Activated CD8-positive, alpha-beta memory T cell treated with anti-CD3 and anti-CD28 coated beads for 4 hours (primary cell): ENCODE data around the gene DHX16.
"Not testable (repeated sequence)": the region's sequence is repeated elsewhere in the genome, so short reads cannot be mapped to it uniquely, and the experiment has no call there.

ENCODE experiments used
- DNase-seq, 2 donors: peaks; one replicate each; pipeline ENCODE4 v3.0.0-alpha.2; 2020; ENCODE audit warnings: low read depth in 2 of 2

DHX16 gene

DNA sequence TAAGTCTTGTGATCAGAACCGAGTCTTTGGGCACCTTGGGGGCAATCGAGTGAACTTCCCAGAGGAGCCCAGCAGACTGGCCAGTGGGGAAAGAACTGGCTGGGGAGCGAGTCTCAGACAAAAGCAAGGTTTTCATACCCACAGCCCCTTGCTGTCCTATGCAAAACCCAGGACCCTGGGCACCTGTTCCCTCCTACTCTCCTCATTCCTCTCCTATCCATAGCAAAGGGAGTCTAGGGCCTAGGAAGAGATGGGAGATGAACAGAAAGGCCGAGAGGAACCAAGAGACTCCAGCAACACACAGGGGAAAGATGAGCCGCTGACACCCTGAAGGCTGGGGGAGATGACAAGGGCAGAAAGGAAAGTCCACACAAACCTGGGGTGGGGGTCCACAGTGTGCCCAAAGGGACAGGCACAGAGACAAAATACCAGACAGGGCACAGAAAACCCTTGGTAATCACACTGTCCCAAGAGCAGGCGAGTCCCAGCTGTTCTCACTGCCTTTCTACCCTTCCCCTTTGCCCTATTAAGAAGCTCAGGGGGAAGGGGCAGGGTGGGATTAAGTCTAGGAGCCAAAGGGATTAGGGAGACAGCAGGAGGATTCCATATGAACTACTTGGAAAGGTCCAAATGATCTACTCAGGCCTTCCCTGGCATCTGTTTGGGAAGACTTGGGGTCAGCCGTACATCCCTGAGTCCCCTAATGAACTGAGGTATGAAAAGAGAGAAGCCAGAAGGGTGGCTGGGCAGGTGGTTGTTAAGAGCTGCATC is 7.1 kb upstream of the DHX16 start:
- no peak for DNase-seq

GRCh38 chr6:30678964-30679726 is 6.3 kb upstream of the DHX16 start:
- DNase-seq: peak; percentile 79

GRCh38 chr6:30676660-30677285 is 4.0 kb upstream of the DHX16 start:
- no peak for DNase-seq

DNA sequence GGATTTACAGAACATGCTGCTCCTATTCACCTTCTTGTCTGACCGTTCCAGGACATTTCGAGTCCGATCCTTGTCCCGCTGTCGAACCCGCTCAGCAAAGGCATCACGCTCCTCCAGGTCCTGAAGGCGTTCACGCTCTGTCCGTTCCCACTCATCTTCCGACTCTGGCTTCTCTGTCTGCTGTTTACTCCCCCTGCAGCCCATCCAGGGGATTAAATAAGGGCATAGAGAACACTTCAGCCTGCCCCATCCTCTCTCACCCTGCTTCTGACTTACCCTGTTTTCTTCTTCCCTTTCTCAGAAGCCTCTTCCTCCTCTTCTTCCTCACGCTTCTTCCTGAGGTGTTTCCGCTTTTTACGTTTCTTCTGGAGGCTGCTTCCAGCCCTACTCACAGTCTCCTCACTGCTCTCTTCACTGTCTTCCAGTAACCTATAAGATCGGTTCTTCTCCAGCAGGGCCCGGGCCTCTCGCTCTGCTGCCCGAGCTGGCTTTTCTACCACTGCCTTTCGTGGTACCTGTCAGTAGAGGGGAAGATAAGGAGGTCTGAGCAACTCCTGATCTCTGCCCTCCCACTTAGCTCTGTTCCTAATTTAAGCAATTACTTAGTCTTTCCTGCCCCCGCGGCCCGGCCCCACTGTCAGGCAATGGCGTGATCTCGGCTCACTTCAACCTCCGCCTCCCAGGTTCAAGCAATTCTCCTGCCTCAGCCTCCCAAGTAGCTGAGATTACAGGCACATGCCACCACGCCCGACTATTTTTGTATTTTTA is 1.9 kb downstream of the DHX16 start:
- DNase-seq: no peak

DNA sequence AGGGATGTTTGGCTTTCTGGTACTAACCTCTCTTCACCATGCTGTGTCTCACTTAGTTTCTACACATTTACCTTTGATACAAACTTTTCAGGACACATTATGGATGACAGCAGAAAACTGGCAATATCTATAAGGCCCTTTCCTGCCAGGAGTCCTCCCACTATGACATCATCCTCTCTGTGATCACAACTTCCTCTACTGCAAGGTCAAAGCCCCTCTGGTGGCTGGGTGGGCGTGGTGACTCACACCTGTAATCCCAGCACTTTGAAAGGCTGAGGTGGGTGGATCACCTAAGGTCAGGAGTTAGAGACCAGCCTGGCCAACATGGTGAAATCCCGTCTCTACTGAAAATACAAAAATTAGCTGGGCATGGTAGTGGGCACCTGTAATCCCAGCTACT is 6.5 kb downstream of the DHX16 start:
- DNase-seq: peak in 1 of 2 donors; percentile 33

- DNase-seq: no peak
These were observed 7.6 kb downstream of the DHX16 start for GRCh38 chr6:30664994-30665767.

GRCh38 chr6:30657922-30658321 is 14.9 kb downstream of the DHX16 start:
- DNase-seq: not testable (repeated sequence)

DNA sequence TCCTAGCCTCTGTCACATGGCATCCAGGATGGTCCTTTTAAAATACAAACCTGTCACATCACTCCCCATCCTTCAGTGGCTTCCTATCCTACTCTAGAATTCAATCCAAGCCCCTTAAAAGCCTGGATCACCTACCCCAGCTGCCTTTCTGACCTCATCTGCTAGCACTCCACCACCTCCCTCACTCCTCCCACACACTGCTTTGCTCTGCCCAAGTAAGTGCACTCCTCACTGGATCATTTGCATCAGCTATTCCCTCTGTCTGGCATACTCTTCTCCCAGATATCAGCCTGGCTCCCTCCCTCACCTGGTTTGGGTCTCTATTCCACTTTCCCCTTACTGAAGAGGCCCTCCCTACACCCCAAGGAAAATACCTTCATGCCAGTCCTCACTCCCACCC is 15.4 kb downstream of the DHX16 start:
- no peak for DNase-seq

DNA sequence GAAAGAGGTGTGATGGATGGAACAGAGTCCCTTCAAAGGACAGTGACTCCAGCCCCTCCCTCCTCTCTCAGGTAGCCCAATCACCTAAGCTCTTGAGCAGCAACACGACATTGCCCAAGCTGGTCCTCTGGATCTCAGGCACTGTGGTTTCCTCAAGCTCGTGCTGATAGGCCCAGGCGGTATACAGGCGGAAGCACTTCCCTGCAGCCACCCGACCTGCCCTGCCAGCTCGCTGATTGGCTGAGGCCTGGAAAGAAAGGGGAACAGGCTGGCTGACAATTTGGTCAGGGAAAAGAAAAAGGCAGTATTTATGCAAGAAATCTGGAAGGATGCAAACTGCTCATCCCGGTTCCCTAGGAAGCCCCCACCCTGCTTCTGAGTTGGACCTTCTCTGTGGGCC is 16.3 kb downstream of the DHX16 start:
- DNase-seq: no peak

- DNase-seq: no peak
These were observed 17.1 kb downstream of the DHX16 start for GRCh38 chr6:30655743-30656094.

GRCh38 chr6:30654798-30655742 is 17.7 kb downstream of the DHX16 start:
- DNase-seq: no peak

DNA sequence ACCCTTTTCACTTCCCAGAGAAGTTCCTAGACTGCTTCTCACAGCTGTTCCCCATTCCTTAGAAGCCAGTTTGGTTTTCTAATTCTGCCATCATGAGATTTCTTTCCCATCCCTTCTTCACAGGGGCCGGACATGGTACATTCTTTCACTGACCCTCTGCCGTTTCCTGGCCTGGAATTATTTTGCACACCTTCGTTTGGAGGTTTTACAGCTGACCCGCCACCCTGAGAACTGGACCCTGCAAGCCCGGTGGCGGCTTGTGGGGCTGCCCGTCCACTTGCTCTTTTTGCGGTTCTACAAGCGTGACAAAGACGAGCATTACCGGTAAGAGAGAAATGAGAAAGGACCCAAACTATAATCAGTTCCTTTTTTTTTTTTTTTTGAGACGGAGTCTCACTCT is 21.7 kb downstream of the DHX16 start:
- DNase-seq: no peak

DNA sequence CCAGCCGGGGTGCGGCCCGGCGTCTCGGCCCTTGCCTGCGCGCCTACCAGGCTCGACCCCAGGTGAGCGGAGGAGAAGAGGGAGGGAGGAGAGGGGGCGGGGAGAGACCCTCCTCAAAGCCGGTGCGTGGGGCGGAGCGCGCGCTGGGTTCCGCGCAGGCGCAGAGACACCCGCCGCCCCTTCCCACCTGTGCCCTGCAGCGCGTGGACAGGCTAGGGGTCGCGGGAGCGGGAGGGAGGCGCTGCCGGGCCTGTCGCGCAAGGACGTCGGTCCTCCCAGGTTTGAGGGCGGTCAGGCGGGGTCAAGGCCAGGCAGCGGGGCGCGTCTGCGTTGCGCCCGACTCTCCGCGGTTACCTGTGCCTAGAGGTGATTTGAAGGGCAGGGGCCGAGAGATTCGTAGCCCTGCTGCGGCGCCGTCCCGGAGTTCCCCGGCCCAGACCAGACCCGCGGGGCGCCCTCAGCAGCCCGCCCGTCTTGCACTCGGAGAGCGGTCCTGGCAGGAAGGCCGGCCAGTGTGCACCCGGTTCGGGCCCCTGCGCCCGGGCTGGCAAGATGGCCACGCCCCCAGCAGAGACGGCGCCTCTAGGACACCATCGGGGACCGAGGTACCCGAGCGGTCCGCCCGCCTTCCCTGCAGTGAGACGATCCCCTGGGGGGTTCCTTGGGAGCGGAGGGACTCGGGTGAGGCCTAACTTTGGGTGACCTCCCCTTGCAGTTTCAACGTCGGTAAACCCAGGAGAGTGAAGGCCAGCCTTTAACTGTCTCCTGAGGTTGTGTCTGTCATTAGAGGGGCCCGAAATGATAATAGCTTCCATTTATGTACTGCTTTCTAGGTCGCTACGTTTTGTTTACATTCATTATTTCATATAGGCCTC is 25.3 kb downstream of the DHX16 start:
- peak; percentile 44 to 51 for DNase-seq

DNA sequence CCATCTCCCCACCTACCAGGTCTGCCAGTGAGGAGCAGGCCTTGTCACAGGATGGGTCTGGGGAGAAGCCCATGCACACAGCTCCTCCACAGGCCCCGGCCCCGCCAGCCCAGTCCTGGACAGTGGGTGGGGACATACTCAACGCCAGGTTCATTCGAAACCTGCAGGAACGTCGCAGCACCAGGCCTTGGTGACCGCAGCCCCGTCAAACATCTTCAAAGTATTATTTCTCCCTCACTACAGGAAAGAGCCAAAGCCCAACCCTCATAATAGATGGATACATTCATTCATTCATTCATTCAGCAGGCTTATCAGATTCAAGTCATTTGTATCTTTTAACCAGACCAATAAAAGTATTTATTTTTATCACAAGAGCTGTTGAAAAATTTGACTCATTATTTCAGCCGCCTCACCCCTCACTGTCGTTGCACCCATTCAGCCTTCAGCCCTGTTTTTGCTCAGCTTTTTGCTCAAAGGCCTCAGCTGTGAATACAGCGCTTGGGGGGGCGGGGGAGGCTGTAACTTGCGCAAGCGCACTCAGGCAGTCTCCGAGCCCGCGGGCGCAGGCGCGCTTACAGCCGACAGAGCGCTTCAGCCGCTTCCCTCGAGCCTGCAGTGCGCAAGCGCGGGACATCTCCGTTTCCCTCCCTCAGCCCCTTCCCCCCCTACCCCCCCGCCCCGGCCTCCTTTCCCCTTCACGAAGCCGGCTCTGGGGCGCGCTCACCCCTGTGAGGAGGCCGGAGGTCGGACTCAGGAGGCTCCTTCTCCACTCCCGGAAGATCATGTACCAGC is 26.2 kb downstream of the DHX16 start, which contains the start of gene C6orf136:
C6orf136 (plus strand) TSS at position 684 of the 792 bp plus-strand sequence; CDS start at position 783, 99 bp downstream.
- DNase-seq: peak; percentile 82 to 89

GRCh38 chr6:30645989-30646388 is 26.8 kb downstream of the DHX16 start:
- DNase-seq: no peak

GRCh38 chr6:30644769-30645168 is 28.0 kb downstream of the DHX16 start:
- no peak for DNase-seq

DNA sequence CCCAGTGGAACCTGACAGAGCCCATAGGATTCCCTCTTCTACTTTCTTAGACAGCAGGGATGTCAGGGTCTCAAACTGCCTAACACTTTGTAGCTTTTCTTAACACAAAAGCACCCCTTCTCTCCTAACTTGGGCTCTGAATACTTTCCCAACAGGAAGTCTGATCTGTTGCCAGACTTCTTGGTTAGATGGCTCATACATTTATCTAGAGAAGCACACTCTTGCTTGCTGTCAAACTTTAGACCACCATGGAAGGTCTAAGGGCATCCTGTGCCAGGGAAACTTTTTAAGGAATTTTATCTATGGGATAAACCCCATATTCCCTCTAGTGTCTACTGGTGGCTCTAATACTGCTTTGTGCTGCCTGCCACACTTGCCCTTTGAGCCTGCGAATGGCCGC is 29.1 kb downstream of the DHX16 start:
- DNase-seq: no peak

- no peak for DNase-seq
These were observed 31.8 kb downstream of the DHX16 start for GRCh38 chr6:30641048-30641447.
